ENCODE results near the gene RSAD1.

Gene RSAD1

GRCh38 chr17:50447870-50448595 lies 30.6 kb upstream of the RSAD1 start:
- no peak overlapping the region for H3K4me3 ChIP-seq (ENCODE audit: low read depth, low read length)
- no peak for DNase-seq (ENCODE audit: low read depth)
- no peak for TF ChIP-seq CTCF (IDR thresholded peaks at IDR 0.05; ENCODE audit: insufficient read depth, low read depth, low read length, missing control alignments)

- TF ChIP-seq CTCF (IDR thresholded peaks at IDR 0.05; ENCODE audit: insufficient read depth, low read depth, low read length, missing control alignments): no peak
- DNase-seq (ENCODE audit: low read depth): no peak
Measured at GRCh38 chr17:50448643-50449042, 30.0 kb upstream of the RSAD1 start.

GRCh38 chr17:50451943-50452629 lies 26.6 kb upstream of the RSAD1 start:
- no peak overlapping the region for H3K4me3 ChIP-seq (ENCODE audit: low read depth, low read length)
- no peak for DNase-seq (ENCODE audit: low read depth)
- TF ChIP-seq CTCF (IDR thresholded peaks at IDR 0.05; ENCODE audit: insufficient read depth, low read depth, low read length, missing control alignments): no peak

More at GRCh38 chr17:50448643-50449042, 30.0 kb upstream of the RSAD1 start:
- H3K4me3 ChIP-seq (ENCODE audit: low read depth, low read length): no peak overlapping the region

DNA sequence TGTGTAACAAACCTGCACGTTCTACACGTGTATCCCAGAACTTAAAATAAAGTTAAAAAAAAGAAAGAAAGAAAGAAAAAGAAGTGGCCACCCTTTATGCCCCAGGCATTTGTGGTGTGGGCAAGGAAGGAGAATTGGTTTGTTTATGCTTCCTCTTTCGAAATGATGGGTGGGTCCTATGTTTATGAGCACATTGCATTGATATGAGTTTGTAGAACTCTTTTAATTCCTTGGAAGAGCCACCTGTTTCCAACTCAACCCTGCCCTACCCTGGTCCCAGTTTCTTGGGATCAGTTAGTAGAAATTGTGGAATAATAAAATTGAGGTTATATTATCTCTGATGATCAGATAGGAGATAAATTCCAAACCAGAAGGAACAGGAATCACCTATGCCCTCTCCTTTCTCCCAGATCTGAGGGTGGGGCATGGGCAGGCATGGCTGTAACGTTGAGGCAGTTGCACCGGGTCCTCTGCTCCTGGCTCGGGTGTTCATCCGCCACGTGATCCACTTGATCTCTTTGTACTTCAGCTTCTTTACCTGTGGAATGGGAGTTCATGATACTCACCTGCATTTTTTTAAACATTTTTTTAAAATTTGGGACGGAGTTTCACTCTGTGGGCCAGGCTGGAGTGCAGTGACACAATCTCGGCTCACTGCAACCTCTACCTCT lies 25.9 kb upstream of the RSAD1 start:
- no peak for TF ChIP-seq CTCF (IDR thresholded peaks at IDR 0.05; ENCODE audit: insufficient read depth, low read depth, low read length, missing control alignments)

GRCh38 chr17:50453901-50454300 lies 24.8 kb upstream of the RSAD1 start:
- H3K4me3 ChIP-seq (ENCODE audit: low read depth, low read length): no peak overlapping the region
- DNase-seq (ENCODE audit: low read depth): no peak
- TF ChIP-seq CTCF (IDR thresholded peaks at IDR 0.05; ENCODE audit: insufficient read depth, low read depth, low read length, missing control alignments): no peak

More for the DNA sequence above, 25.9 kb upstream of the RSAD1 start:
- no peak overlapping the region for H3K4me3 ChIP-seq (ENCODE audit: low read depth, low read length)
- peak; percentile 30 for DNase-seq (ENCODE audit: low read depth)

DNA sequence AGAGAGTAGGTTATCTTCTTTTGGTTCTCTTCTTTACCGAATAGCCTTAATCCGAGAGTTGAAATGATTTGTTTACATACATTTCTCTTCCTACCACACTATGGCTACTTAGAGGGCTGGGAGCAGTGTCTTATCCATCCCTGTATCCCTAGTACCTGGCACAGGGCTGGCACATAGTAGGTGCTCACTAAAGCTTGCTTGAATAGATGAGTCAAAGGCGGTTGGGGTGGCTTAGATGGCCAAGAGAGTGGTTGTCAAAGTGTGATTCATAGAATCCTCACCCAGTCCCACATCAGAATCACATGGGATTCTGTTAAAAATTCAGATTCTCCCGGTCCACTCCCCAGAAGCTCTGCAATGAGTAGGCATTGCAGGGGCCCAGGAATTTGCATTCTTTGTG lies 21.0 kb upstream of the RSAD1 start:
- no peak overlapping the region for H3K4me3 ChIP-seq (ENCODE audit: low read depth, low read length)
- TF ChIP-seq CTCF (IDR thresholded peaks at IDR 0.05; ENCODE audit: insufficient read depth, low read depth, low read length, missing control alignments): no peak
- DNase-seq (ENCODE audit: low read depth): no peak

Measured in GM12865 (cell line).